Activated CD8-positive, alpha-beta memory T cell treated with anti-CD3 and anti-CD28 coated beads, Interleukin-2, amount 50 U/mL, for 24 hours (primary cell): ENCODE data around the gene OSBP2.
A peak's percentile ranks its signal among the peaks of the same experiment; 100 is the strongest.

Experiments used
- DNase-seq: peaks from one replicate; pipeline ENCODE4 v3.0.0-alpha.2; 2020; ENCODE audit errors: extremely low read depth

The OSBP2 gene, protein sequence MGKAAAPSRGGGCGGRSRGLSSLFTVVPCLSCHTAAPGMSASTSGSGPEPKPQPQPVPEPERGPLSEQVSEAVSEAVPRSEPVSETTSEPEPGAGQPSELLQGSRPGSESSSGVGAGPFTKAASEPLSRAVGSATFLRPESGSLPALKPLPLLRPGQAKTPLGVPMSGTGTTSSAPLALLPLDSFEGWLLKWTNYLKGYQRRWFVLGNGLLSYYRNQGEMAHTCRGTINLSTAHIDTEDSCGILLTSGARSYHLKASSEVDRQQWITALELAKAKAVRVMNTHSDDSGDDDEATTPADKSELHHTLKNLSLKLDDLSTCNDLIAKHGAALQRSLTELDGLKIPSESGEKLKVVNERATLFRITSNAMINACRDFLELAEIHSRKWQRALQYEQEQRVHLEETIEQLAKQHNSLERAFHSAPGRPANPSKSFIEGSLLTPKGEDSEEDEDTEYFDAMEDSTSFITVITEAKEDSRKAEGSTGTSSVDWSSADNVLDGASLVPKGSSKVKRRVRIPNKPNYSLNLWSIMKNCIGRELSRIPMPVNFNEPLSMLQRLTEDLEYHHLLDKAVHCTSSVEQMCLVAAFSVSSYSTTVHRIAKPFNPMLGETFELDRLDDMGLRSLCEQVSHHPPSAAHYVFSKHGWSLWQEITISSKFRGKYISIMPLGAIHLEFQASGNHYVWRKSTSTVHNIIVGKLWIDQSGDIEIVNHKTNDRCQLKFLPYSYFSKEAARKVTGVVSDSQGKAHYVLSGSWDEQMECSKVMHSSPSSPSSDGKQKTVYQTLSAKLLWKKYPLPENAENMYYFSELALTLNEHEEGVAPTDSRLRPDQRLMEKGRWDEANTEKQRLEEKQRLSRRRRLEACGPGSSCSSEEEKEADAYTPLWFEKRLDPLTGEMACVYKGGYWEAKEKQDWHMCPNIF

DNA sequence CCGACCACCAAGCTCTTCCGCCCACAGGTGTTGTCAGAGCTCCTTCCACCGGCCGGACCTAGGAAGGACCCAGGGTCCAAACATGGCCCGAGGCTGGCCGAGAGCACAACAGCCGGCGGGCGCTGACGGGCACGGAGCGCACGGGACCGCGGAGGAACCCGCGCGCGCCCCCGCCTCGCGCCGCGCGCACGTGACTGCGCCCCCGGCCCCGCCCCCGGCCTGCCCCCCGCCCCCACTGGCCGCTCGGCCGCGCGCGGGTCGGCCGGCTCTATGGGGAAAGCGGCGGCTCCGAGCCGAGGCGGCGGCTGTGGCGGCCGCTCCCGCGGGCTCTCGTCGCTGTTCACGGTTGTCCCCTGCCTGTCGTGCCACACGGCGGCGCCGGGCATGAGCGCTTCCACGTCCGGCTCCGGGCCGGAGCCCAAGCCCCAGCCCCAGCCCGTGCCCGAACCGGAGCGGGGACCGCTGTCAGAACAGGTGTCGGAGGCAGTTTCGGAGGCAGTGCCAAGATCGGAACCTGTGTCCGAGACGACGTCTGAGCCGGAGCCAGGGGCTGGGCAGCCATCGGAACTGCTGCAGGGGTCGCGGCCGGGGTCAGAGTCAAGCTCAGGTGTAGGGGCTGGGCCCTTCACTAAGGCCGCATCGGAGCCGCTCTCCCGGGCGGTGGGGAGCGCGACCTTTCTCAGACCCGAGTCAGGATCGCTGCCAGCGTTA is at the start of gene OSBP2:
TSS of gene OSBP2 (plus strand) at position 235 of the 711 bp plus-strand sequence. CDS start at position 271, 36 bp downstream.
- no peak for DNase-seq

DNA sequence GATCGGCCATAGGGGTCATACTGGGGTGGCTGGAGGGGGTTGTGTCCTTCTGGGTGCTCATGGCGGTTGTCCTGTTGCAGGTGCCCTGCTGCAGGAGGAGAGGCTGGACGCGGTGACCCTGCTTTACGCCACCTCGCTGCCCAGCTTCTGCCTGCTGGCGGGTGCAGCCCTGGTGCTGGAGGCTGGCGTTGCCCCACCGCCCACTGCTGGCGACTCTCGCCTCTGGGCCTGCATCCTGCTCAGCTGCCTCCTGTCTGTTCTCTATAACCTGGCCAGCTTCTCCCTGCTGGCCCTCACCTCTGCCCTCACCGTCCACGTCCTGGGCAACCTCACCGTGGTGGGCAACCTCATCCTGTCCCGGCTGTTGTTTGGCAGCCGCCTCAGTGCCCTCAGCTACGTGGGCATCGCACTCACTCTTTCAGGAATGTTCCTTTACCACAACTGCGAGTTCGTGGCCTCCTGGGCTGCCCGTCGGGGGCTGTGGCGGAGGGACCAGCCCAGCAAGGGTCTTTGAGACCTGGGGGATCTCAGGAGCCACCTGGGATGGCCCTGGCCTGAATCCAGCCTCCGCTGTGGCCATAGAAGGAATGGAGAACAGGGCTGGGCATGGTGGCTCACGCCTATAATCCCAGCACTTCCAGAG is 48.0 kb upstream of the OSBP2 start:
- no peak for DNase-seq

DNA sequence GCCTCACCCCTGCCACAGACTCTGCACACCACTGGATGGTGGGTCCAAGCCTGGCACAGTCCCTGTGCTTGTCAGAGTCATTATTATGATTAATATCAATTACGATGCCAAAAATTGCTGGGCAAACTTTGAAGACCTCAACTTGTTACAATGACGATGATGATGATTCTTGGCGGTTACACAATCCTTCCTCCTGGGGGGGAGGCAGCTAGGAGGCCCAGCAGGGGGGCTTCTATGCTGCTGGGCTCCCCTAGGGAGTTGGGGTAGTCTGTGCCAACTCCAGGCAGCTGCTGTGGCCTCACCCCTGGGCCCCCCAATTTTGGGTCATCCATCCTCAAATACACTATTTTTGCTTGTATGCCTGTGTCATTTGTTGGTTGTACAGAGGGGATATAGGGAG is 47.1 kb upstream of the OSBP2 start:
- DNase-seq = no peak

DNA sequence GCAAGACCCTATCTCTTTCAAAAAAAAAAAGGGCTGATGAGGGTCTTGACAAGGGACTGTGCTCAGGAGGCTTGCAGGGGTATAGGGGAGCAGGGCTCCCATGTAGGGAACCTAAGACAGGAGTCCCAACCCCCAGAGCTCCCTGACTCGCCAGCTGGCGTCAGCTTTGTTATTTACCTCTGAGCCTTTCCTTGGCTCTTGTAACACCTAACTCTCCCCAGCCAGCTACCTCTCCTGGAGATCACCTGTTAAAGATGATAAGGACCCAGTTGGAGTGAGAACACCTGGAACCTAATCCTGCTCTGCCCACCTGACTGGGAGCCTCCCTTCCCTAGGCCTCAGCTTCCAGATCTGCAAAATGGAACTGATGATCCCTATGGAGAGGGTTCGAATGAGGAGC is 45.8 kb upstream of the OSBP2 start:
- no peak for DNase-seq

DNA sequence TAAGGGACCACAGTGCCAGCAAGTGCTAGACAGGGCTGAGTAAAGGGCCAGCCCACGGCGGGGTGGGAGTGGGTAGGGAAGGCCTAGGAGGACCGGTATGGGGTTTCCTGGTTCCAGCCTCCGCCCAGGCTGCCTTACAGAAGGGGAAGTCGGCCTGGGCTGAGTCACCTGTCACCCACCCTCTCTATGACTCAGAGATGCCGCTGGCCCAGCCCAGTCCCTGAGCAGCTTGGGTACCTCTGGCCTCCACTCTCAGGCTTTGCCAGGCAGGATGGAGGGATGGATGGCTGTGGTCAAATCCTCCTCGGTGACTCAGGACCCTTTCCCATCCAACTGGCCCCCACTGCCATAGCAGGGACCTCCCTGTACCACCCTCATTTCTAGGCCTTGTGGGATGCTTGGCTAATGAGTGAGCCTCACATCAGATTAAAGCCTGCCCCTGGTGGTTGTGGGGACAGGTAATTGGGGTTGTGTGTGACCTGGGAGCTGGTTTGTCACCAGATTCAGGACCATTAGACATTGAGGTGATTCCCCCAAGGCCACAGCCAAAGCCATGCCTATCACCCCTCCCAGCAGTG is 45.2 kb upstream of the OSBP2 start:
- DNase-seq = peak; percentile 77

DNA sequence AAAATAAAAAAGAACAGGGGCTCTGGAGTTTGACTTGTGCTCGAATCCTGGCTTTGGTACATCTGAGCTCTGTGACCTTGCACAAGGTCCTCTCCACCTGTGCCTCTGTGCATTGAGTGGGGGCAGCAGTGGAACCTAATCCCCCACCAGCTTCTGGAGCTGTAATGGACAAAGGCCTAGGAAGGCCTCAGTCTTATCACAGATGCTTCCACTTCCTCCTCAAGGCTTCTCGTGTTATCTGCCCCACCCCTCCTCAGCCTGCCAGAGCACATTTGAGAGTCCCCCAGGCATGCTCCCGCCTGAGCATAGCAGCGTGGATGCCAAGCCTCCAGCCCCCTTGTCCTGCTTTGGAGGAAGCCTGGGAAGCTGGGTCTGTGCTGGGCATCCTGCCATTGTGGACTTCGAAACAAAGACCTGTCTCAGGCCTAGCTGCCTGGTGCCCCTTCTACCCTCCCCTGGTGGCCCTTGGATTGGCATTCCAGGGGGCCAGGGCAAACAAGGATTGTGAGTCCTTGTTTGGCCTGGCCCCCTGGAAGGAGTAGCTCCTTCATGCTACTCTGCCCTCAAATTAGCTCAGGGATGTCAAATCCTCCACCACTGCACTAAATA is 44.1 kb upstream of the OSBP2 start:
- DNase-seq = no peak

DNA sequence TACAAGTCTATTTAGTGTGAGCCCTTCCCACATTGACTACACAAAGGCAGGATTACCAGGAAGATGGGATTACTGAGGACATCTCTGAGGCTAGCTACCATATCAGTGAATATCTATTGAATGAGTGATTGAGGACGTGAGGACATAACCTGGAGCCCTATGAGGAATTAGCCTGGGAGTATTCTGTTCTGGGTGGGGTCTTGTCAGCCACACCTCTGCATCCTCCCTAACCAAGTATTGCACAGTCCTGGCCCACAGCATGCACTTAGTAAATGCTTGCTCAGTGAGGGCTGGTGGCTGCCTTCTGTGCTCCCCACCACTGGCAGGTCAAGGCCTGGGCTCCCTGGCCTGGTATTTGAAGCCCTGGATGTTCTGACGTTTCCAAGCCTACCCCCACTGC is 41.8 kb upstream of the OSBP2 start:
- DNase-seq = no peak

DNA sequence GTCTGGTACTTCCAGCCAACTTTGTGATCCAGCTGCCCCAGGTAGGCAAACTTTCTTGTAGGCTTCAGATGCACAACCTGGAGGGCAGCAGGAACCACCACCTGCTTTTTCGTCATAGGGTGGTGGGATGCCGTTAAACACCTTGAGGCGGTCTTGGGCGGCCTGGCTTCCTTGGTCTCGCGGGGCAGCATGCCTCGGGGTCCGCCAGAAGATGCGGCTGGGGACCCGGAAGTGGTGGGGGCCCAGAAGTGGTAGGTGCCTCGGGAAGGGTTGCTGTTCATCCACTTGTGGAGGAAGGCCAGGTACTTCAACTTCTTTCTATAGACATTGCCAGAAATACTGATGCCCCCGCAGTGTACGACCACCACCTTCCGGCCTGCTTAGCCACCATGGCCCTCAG is 40.3 kb upstream of the OSBP2 start:
- no peak for DNase-seq

DNA sequence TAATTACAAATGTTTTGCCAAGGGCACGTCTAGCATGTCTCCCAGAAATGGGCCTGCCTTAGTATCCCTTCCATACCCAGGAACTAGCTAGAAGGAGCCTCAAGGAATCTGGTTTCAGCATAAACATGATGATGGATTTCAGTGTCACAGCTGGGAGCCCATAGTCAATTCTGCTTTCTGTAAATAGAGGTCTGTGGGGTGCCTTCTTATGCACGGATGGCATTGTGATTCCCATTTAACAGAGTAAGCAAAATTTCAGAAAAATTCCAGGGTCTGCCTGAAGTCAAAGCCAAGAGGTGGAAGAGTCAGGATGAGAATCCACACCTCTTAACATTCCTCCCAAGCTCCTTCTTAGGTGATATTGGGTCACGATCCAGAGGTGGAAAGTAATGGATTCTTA is 39.1 kb upstream of the OSBP2 start:
- no peak for DNase-seq

DNA sequence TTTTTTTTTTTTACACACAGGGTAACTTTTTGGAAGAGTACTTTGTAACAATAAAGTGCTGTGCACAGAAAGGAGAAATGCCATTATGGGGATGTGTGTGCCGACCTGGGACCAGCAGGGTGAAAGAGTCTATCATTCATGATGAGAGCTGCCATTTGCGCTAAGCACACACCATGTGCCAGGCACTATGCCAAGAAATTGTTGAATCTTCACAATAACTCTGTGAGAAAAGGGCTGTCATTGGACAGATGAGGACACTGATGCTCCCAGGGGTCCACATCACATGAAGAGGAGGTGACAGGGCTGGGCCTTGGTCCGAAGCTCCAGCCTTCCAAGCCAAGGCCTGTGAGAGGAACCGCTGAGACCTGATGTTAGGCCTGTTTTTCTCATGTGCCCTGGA is 32.6 kb upstream of the OSBP2 start:
- no peak for DNase-seq

DNA sequence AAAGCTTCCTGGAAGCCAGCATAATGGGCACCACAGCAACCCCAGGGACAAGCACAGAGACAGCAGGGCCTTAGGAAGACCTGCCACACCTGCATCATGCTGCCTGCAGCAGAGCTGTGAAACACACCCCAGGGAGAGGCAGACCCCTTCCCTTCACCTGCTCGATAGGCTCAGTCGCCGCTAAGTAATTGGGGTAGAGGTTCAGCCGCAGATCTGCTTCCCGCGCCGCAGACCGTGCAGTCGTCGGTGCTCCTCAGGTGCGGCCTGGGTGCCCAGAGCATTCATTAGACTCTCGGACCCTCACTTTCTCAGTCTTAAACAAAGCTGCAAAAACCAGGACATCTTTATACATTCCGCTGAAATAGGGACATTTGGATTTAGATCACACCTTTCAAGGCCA is 29.9 kb upstream of the OSBP2 start:
- DNase-seq = no peak

DNA sequence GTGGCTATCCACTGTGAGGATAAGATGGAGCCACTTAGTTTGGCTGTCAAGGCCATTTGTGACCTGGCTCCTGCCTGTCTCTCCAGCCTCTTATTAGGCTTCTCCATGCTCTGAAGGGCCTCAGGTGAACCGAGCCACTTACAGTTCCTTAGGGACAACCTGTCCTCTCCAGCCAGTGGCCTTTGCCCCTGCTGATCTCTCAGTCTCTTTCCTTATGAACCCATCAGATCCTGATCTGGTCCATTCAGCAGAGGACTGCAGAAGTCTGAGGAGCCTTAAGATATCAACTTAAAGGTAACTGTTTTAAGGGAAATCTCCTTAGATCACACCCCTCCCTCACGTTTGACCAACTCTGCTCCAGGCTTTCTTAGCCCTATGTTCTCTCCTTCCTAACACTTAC is 29.4 kb upstream of the OSBP2 start:
- DNase-seq = no peak

DNA sequence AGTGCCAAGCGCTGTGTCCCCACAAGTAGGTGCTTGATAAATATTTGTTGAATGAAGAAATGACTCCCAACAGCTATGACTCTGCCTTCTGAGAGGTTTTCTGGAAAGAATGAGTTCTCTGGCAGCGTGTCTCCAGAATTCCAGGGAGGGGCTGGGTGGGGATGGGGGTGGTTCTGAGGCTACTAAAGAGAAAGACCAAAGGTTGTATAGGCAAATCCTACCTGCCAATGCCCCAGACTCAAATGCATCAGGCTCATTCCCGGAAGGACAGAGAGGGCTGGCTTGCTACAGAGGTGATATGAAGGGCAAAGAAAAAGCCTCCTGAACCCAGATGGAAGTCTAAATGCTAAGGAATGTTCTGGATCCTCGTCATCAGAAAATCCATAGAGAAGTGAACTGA is 28.9 kb upstream of the OSBP2 start:
- DNase-seq = no peak

DNA sequence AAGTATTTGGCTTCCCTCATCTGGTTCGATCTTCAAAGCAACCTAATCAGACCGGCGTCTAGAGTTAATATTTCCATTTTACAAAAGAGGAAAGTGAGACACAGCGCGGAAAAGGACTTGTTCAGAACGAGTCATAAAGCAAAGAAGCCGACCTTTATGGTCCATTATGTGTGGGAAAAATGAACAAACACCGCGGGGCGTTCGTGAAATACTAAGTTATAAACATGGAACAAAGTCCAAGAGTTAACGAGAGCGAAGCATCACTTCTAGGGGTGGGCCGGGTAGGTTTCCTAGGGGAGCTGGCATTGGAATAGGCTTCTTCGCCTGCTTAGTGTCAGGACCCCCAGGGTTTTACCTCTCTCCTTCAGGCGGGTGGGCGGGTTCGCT is 27.6 kb upstream of the OSBP2 start:
- no peak for DNase-seq

DNA sequence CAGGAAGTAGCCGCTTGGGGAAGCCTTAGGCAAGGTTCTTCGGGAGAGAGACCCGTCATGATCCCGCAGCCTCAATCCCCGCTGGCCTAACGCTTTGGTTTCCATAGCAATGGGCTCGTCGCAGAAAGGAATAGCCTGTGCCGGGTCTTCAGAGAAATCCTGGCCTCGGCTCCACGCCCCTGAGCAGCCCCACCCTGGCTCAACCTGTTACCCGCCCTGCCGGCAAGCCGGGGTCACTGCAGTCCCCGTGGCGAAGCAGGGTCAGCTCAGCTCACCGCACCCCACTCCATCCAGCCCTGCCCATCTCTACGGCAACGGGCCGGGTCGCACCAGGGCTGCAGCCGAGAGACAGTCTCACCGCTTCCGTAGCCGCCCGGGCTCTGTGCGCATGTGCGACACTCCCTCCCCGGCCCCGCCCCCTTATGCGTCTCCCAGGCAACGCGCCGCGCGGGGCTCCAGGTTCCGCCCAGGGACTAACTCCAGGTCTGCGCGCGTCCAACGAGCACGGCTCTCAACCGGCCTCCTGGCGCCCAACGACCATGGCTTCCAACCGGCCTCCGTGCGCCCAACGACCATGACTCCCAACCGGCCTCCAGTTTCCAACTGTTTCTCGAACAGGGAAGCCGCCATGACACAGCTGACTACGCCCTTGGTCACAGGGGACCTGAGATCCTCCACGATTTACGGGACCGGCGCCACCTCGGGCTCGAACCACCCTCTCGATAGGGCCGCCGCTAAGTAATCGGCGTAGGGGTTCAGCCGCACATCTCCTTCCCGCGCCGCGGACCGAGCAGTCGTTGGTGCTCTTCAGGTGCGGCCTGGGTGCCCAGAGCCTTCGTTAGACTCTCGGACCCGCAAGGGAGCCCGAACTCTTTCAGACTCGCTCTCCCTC is 26.9 kb upstream of the OSBP2 start, which contains the start of gene DUSP18:
TSS of gene DUSP18 (minus strand) at position 382 of the 892 bp plus-strand sequence. CDS start 3,872 bp downstream, outside the sequence.
- DNase-seq = peak; percentile 82

DNA sequence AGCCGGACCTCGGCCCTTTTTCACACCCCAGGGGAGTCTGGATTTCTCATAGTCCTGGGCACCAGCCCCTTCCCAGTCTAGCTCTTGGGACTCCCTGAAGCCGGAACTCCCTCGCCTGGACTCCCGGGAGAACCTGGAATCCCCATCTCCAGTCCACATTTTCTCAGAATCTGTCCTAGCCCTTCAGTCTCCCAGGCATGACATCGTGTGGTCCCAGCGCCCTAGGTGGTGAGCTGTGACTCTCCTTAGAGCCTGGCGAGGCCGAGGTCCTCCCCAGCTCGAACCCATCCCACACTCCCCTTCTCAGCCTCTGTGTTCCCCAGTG is 26.3 kb upstream of the OSBP2 start:
- no peak for DNase-seq

DNA sequence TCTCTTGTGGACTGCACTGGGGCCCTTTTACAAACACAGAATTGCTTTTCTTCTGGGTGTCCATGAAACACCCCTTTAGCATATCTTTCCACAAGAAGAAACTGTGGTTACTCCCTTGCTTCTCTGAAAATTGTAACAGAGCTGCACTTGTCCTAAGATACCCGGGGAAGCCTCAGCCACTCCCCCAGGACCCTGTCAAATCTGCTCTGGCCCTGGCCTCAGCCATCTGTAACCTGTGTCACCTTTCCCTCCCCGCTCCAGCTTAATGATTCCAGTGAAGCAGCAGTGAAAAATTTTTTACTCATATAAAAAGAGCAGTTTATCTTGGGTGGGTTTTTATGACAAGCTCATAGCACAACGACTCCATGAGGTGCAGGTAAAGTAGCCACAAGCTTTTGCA is 23.6 kb upstream of the OSBP2 start:
- no peak for DNase-seq

DNA sequence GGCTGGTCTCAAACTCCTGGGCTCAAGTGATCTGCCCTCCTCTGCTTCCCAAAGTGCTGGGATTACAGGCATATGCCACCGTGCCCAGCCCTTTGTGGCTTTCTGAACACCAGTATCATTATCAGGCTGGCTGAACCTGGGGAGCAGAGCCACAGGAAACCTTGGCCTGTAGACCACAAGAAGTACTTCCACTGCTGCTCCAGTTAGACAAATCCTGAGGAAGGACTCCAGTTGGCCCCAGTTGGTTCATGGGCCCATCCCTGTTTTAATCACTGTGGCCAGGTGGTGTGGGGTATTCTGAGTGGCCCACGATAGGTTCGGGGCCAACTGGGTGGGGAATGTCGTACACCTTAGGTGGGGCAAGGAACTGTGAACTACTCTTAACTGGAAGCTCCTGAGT is 21.5 kb upstream of the OSBP2 start:
- no peak for DNase-seq

DNA sequence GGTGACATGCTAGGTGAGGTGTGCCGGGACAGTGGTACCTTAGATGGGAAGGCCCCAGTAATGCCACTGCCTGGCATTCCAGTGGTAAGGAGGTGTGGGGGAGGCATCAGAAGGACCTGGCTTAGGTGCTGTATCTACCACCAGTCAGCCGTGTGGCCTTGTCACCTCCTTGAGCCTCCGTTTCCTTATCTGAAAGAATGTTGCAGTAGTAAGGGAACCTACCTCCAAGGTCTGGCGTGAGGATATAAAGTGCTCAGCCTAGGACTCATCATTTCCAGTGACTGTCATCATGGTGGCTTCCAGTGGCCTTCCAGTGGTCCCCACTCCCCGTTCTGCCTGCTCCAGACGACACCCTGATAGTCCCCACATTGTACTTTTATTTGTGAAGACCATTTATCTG is 20.2 kb upstream of the OSBP2 start:
- DNase-seq = no peak

DNA sequence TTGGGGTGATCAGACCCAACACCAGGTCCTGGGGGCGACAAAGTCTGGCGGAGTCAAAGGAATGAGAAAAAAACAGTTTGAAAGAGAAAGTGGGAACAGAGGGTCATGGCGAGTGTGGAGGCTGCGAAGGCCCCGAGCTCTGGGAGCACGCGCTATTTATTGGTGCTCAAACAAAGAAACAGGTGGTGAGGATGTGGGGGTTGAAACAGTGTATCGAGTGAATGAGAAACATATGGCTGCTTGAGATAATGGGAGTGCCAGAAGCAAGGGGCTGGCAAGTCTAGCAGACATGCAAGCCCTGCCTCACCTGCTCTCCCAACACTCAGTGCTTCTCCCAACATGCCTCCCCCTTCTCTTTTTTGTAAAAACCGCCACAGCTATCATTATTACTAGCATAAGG is 19.2 kb upstream of the OSBP2 start:
- DNase-seq = no peak
